Stimulated activated CD4-positive, alpha-beta T cell treated with anti-CD3 and anti-CD28 coated beads, TNF-alpha, amount 100 ng/mL, for 1 hour (primary cell): ENCODE measurements around the gene ACTMAP.

Source experiments
- DNase-seq, 3 donors: peaks; one replicate each; pipeline ENCODE4 v3.0.0-alpha.2; 2020; ENCODE audit warnings: low read depth in 3 of 3, low spot score in 1 of 3

ACTMAP gene

GRCh38 chr19:40701758-40702157, 48.5 kb downstream of the ACTMAP start:
- DNase-seq: no peak

GRCh38 chr19:40700083-40700482, 50.2 kb downstream of the ACTMAP start:
- DNase-seq: no peak

DNA sequence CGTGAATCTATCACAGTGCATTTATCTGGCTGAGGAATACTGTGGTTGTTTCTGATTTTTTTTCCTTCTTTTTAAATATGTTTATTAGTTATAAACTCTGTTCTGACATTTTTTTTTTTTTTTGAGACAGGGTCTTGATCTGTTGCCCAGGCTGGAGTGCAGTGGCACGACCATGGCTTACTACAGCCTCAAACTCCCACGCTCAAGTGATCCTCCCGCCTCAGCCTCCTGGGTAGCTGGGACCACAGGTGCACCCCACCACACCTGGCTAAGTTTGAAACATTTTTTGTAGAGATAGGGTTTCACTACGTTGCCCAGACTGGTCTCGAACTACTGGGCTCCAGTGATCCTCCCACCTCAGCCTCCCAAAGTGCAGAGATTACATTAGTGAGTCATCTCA, 53.3 kb downstream of the ACTMAP start:
- DNase-seq: no peak

DNA sequence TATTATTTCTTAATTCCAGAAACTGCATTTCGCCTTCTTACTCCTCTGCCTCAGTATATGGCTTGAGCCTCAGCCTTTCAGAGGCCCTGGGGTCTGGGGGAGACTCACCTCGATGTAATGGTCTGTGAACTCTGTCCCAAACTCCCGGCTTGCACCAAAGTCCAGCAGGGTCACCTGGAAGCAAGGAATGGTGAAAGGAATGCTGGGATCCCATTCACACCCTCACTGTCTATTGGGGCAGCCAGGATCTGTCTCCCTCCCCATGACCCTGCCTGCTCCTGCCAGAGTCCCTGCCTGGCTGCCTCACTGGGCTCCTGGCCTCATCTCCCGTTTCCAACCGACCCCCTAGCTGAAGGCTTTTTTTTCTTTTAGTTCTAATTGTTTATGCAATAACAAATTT, 54.4 kb downstream of the ACTMAP start:
- no peak for DNase-seq

DNA sequence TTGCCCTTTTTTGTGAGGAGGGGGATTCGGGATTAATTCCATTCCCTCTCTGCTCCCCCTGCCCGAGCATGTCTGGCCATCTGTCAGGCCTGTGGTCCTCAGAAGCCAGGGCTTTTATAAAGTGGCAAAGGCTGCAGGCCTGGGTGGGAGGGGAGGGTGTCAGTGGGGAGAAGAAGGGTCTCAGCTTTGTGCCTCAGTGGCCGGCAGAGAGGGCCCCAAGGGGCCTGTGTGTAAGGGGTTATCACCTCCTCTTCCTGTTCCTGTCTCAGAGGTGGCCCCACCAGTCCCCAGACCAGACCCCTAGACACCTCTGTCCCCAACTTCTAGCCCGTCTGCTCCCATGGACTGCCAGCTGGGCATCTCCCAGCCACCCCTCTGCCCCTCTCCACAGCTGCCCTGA, 56.4 kb downstream of the ACTMAP start:
- no peak for DNase-seq

- no peak for DNase-seq
These were observed 57.0 kb downstream of the ACTMAP start for GRCh38 chr19:40693150-40693788.

- no peak for DNase-seq
These were observed 58.1 kb downstream of the ACTMAP start for GRCh38 chr19:40692212-40692551.

GRCh38 chr19:40691421-40692211, 58.7 kb downstream of the ACTMAP start:
- DNase-seq: no peak
